ENCODE measurements around the gene ZNF669. TPM values are rescaled to one million over a fixed set of nuclear protein-coding genes. Genes with fewer than 3 reads are reported as not detected.

ZNF669 gene
- total RNA-seq, 2 donors from 2014 or later, result 14.3 to 20.6 TPM

DNA sequence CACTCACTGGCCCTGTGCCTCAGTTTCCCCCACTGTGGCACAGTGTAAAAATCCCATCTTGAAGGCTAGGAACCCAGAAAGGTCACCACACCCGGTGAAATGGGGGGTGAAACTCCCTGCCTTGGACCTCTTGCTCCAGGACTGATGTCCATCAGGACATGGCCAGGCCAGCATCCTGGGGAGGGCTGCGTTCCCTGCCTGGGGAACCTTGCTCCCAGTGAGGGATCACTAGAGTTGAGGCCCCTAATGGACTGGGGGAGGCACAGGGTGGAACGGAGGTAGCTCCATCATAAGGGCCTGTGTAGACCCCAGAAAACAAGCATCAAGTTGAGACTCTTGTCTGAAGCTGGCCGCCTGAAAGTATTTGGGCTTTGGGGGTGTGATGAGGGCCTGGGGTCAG, 15.2 kb downstream of the ZNF669 start:
- H3K9ac ChIP-seq (ENCODE audit: extremely low read depth, low read length, poor library complexity, severe bottlenecking), result no peak overlapping the region
- no peak overlapping the region for H3K4me3 Mint-ChIP-seq
- H3K27ac ChIP-seq (ENCODE audit: low read depth, low read length), result no peak overlapping the region
- no peaks in the 10 kb centered on the region for H3K36me3 ChIP-seq (ENCODE audit: control insufficient read depth, insufficient read depth, low read length)
- H3K9me3 Mint-ChIP-seq, result peaks cover 12% of the 10 kb centered on the region
- H3K4me3 ChIP-seq (ENCODE audit: low read length), result no peak overlapping the region
- no peak for DNase-seq
- H3K9me3 ChIP-seq (ENCODE audit: control insufficient read depth, low read length), result peaks cover 11% of the 10 kb centered on the region
- peaks cover 13% of the 10 kb centered on the region for H3K4me1 ChIP-seq (ENCODE audit: control insufficient read depth, insufficient read depth, low read length)
- TF ChIP-seq, protein P1, sequence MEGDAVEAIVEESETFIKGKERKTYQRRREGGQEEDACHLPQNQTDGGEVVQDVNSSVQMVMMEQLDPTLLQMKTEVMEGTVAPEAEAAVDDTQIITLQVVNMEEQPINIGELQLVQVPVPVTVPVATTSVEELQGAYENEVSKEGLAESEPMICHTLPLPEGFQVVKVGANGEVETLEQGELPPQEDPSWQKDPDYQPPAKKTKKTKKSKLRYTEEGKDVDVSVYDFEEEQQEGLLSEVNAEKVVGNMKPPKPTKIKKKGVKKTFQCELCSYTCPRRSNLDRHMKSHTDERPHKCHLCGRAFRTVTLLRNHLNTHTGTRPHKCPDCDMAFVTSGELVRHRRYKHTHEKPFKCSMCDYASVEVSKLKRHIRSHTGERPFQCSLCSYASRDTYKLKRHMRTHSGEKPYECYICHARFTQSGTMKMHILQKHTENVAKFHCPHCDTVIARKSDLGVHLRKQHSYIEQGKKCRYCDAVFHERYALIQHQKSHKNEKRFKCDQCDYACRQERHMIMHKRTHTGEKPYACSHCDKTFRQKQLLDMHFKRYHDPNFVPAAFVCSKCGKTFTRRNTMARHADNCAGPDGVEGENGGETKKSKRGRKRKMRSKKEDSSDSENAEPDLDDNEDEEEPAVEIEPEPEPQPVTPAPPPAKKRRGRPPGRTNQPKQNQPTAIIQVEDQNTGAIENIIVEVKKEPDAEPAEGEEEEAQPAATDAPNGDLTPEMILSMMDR (conservative IDR thresholded peaks at IDR 0.05), result no peak
- peaks cover 35% of the 10 kb centered on the region for H3K27me3 ChIP-seq (ENCODE audit: control insufficient read depth, insufficient read depth, low read length, poor library complexity, severe bottlenecking)
- H3K4me1 Mint-ChIP-seq, result peaks cover 13% of the 10 kb centered on the region
- peaks cover 54% of the 10 kb centered on the region for H3K27me3 Mint-ChIP-seq (ENCODE audit: insufficient read depth)
- 80 to 83% methylated on average over 4 of the region's 4 CpGs for WGBS, 2 experiments (ENCODE audit: insufficient coverage in 1 of 2, insufficient read length in 1 of 2)
- peak overlapping the region; percentile 55 for H3K27ac Mint-ChIP-seq
- no peaks in the 10 kb centered on the region for H3K36me3 Mint-ChIP-seq (ENCODE audit: low read depth)

DNA sequence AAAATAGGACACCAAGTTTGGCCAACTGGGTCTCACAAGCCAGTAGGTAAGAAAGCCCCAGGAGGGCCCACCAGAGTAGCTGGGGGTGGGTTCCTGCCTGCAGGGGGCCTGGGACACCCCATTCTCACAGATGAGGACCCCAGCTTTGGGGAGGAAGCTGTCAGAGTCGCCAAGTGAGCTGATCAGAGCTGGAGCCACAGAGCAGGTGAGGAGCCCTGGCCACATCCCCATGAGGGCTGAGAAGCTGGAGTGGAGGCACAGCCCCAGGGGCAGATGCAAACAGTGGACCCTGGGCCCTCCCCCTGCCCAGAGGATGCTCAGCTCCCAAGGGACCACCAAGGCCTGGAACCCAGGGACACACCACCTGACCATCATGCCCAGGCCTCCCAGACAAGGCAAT, 16.9 kb downstream of the ZNF669 start:
- H3K9me3 ChIP-seq (ENCODE audit: control insufficient read depth, low read length), result peaks cover 11% of the 10 kb centered on the region
- 76 to 100% methylated on average over 1 of the region's 1 CpG for whole genome bisulfite sequencing, 2 experiments (ENCODE audit: insufficient coverage in 1 of 2, insufficient read length in 1 of 2)
- H3K27me3 Mint-ChIP-seq (ENCODE audit: insufficient read depth), result peaks cover 59% of the 10 kb centered on the region
- TF ChIP-seq, protein P1 (conservative IDR thresholded peaks at IDR 0.05), result no peak
- peaks cover 20% of the 10 kb centered on the region for H3K4me1 Mint-ChIP-seq
- H3K27ac ChIP-seq (ENCODE audit: low read depth, low read length), result no peak overlapping the region
- H3K9ac ChIP-seq (ENCODE audit: extremely low read depth, low read length, poor library complexity, severe bottlenecking), result no peak overlapping the region
- H3K4me1 ChIP-seq (ENCODE audit: control insufficient read depth, insufficient read depth, low read length), result peaks cover 13% of the 10 kb centered on the region
- H3K9me3 Mint-ChIP-seq, result peaks cover 21% of the 10 kb centered on the region
- no peaks in the 10 kb centered on the region for H3K36me3 Mint-ChIP-seq (ENCODE audit: low read depth)
- no peak overlapping the region for H3K27ac Mint-ChIP-seq
- no peak overlapping the region for H3K4me3 ChIP-seq (ENCODE audit: low read length)
- H3K36me3 ChIP-seq (ENCODE audit: control insufficient read depth, insufficient read depth, low read length), result no peaks in the 10 kb centered on the region
- H3K27me3 ChIP-seq (ENCODE audit: control insufficient read depth, insufficient read depth, low read length, poor library complexity, severe bottlenecking), result peaks cover 35% of the 10 kb centered on the region
- no peak for DNase-seq
- H3K4me3 Mint-ChIP-seq, result no peak overlapping the region

DNA sequence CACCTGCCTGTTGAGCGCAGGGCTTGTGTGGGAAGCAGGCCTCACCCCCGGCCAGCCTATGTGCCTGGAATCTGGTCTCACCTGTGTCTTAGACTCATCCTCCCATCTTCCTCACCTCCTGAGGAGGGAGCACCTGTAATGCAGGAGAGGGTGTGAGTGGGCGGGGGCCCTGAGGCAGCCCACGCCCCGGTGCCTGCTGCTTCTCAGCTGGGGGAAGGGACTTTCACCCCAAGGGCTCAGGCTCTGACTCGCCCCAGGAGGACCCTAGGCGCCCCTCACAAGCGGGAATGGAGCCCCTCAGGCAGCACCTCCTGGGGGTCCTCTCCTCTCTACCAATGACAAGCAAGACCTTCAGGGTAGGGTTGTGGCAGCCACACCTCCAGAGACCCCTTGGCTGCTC, 18.8 kb downstream of the ZNF669 start:
- H3K27me3 ChIP-seq (ENCODE audit: control insufficient read depth, insufficient read depth, low read length, poor library complexity, severe bottlenecking), result peaks cover 35% of the 10 kb centered on the region
- no peak overlapping the region for H3K27ac ChIP-seq (ENCODE audit: low read depth, low read length)
- no peak overlapping the region for H3K27ac Mint-ChIP-seq
- H3K36me3 ChIP-seq (ENCODE audit: control insufficient read depth, insufficient read depth, low read length), result no peaks in the 10 kb centered on the region
- H3K4me1 ChIP-seq (ENCODE audit: control insufficient read depth, insufficient read depth, low read length), result peaks cover 13% of the 10 kb centered on the region
- no peak overlapping the region for H3K4me3 ChIP-seq (ENCODE audit: low read length)
- H3K9me3 Mint-ChIP-seq, result peaks cover 21% of the 10 kb centered on the region
- H3K27me3 Mint-ChIP-seq (ENCODE audit: insufficient read depth), result peaks cover 60% of the 10 kb centered on the region
- H3K4me1 Mint-ChIP-seq, result peaks cover 13% of the 10 kb centered on the region
- TF ChIP-seq, protein P1 (conservative IDR thresholded peaks at IDR 0.05), result no peak
- H3K36me3 Mint-ChIP-seq (ENCODE audit: low read depth), result no peaks in the 10 kb centered on the region
- H3K4me3 Mint-ChIP-seq, result no peak overlapping the region
- 94 to 96% methylated on average over 5 to 8 of the region's 8 CpGs for WGBS, 2 experiments (ENCODE audit: insufficient coverage in 1 of 2, insufficient read length in 1 of 2)
- DNase-seq, result no peak
- peaks cover 11% of the 10 kb centered on the region for H3K9me3 ChIP-seq (ENCODE audit: control insufficient read depth, low read length)
- no peak overlapping the region for H3K9ac ChIP-seq (ENCODE audit: extremely low read depth, low read length, poor library complexity, severe bottlenecking)

All from endodermal cell (in vitro differentiated cells).